ENCODE results near the gene NR0B1. TPM values are rescaled to one million over a fixed set of nuclear protein-coding genes. Genes with fewer than 3 reads are reported as not detected.

The NR0B1 gene
- total RNA-seq, 1 donor from 2014 or later, result not detected

DNA sequence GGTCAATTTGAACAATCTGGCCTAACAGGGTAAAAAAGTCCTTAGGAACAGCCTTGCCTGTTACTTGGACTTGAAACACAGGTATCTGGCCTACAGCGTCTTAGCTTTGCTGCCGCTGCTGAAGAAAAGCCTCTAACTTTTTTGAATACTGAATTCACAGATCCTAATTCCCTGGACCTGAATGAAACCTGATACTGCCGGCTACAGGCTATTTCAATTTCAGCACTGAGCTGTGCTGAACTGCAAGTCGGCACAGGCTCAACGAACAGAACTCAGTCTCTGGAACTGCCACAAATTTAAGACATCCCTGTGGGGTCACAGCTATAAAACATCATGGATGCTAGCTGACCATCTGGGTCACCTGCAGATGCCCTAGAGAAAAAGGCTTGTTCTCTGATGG lies 7.2 kb downstream of the NR0B1 start:
- Mint-ChIP-seq H3K9me3 (no peaks in the 10 kb centered on the region), H3K4me1 (ENCODE audit: low read depth) (no peaks in the 10 kb centered on the region), H3K4me3 (no peak overlapping the region), H3K27me3 (ENCODE audit: insufficient read depth) (peaks cover 1% of the 10 kb centered on the region), H3K36me3 (ENCODE audit: low read depth) (no peaks in the 10 kb centered on the region), H3K27ac (no peak overlapping the region)
- DNase-seq (ENCODE audit: low spot score), result no peak
- intact Hi-C loops (cut with micrococcal nuclease), result no loop called here

GRCh38 chrX:30301208-30301607 lies 8.0 kb downstream of the NR0B1 start:
- DNase-seq (ENCODE audit: low spot score), result no peak
- H3K4me1 Mint-ChIP-seq (ENCODE audit: low read depth), result no peaks in the 10 kb centered on the region
- no peaks in the 10 kb centered on the region for H3K27me3 Mint-ChIP-seq (ENCODE audit: insufficient read depth)
- intact Hi-C loops (cut with micrococcal nuclease), result no loop called here
- no peaks in the 10 kb centered on the region for H3K9me3 Mint-ChIP-seq
- H3K36me3 Mint-ChIP-seq (ENCODE audit: low read depth), result no peaks in the 10 kb centered on the region
- no peak overlapping the region for H3K27ac Mint-ChIP-seq
- no peak overlapping the region for H3K4me3 Mint-ChIP-seq

- Mint-ChIP-seq H3K27me3 (ENCODE audit: insufficient read depth) (no peaks in the 10 kb centered on the region), H3K9me3 (no peaks in the 10 kb centered on the region), H3K27ac (no peak overlapping the region), H3K4me3 (no peak overlapping the region), H3K4me1 (ENCODE audit: low read depth) (no peaks in the 10 kb centered on the region), H3K36me3 (ENCODE audit: low read depth) (no peaks in the 10 kb centered on the region)
- intact Hi-C loops (cut with micrococcal nuclease), result no loop called here
- DNase-seq (ENCODE audit: low spot score), result no peak
Observed at GRCh38 chrX:30296408-30297254, 12.6 kb downstream of the NR0B1 start.

GRCh38 chrX:30283456-30284200 lies 25.6 kb downstream of the NR0B1 start:
- Mint-ChIP-seq H3K27me3 (ENCODE audit: insufficient read depth) (no peaks in the 10 kb centered on the region), H3K4me3 (no peak overlapping the region), H3K4me1 (ENCODE audit: low read depth) (no peaks in the 10 kb centered on the region), H3K27ac (no peak overlapping the region), H3K36me3 (ENCODE audit: low read depth) (no peaks in the 10 kb centered on the region), H3K9me3 (no peaks in the 10 kb centered on the region)
- intact Hi-C loops (cut with micrococcal nuclease), result no loop called here
- no peak for DNase-seq (ENCODE audit: low spot score)

- intact Hi-C loops (cut with micrococcal nuclease), result no loop called here
- no peak overlapping the region for H3K27ac Mint-ChIP-seq
- H3K4me1 Mint-ChIP-seq (ENCODE audit: low read depth), result no peaks in the 10 kb centered on the region
- no peaks in the 10 kb centered on the region for H3K27me3 Mint-ChIP-seq (ENCODE audit: insufficient read depth)
- DNase-seq (ENCODE audit: low spot score), result no peak
- H3K4me3 Mint-ChIP-seq, result no peak overlapping the region
- H3K9me3 Mint-ChIP-seq, result no peaks in the 10 kb centered on the region
- no peaks in the 10 kb centered on the region for H3K36me3 Mint-ChIP-seq (ENCODE audit: low read depth)
Observed at GRCh38 chrX:30282527-30282926, 26.7 kb downstream of the NR0B1 start.

DNA sequence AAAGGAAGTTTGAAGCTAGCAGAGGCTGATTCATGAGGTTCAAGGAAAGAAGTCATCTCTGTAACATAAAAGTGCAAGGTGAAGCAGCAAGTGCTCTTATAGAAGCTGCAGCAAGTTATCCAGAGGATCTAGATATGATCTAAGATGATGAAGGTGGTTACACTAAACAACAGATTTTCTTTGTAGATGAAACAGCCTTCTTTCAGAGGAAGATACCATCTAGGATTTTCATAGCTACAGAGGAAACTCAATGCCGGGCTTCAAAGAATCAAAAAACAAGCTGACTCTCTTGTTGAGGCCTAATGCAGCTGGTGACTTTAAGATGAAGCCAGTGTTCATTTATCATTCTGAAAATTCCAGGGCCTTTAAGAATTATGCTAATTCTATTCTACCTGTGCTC lies 28.8 kb downstream of the NR0B1 start:
- DNase-seq (ENCODE audit: low spot score), result no peak
- Mint-ChIP-seq H3K27me3 (ENCODE audit: insufficient read depth) (peaks cover 2% of the 10 kb centered on the region), H3K27ac (no peak overlapping the region), H3K4me1 (ENCODE audit: low read depth) (no peaks in the 10 kb centered on the region), H3K36me3 (ENCODE audit: low read depth) (no peaks in the 10 kb centered on the region), H3K4me3 (no peak overlapping the region), H3K9me3 (no peaks in the 10 kb centered on the region)
- intact Hi-C loops (cut with micrococcal nuclease), result no loop called here

GRCh38 chrX:30278365-30278764 lies 30.8 kb downstream of the NR0B1 start:
- Mint-ChIP-seq H3K4me1 (ENCODE audit: low read depth) (no peaks in the 10 kb centered on the region), H3K36me3 (ENCODE audit: low read depth) (no peaks in the 10 kb centered on the region), H3K27me3 (ENCODE audit: insufficient read depth) (peaks cover 5% of the 10 kb centered on the region), H3K27ac (no peak overlapping the region), H3K9me3 (no peaks in the 10 kb centered on the region), H3K4me3 (no peak overlapping the region)
- intact Hi-C loops (cut with micrococcal nuclease), result loop anchor here (10.0 kb wide), 1 partner anchor 226 kb away; no protein-coding TSS in a partner anchor
- no peak for DNase-seq (ENCODE audit: low spot score)

GRCh38 chrX:30275498-30275897 lies 33.7 kb downstream of the NR0B1 start:
- Mint-ChIP-seq H3K27me3 (ENCODE audit: insufficient read depth) (peaks cover 5% of the 10 kb centered on the region), H3K4me3 (no peak overlapping the region), H3K27ac (no peak overlapping the region), H3K9me3 (no peaks in the 10 kb centered on the region), H3K4me1 (ENCODE audit: low read depth) (no peaks in the 10 kb centered on the region), H3K36me3 (ENCODE audit: low read depth) (no peaks in the 10 kb centered on the region)
- intact Hi-C loops (cut with micrococcal nuclease), result loop anchor here (10.0 kb wide), 1 partner anchor 229 kb away; no protein-coding TSS in a partner anchor
- DNase-seq (ENCODE audit: low spot score), result no peak

GRCh38 chrX:30270639-30271038 lies 38.6 kb downstream of the NR0B1 start:
- H3K4me3 Mint-ChIP-seq, result no peak overlapping the region
- no peak overlapping the region for H3K27ac Mint-ChIP-seq
- no peak for DNase-seq (ENCODE audit: low spot score)
- intact Hi-C loops (cut with micrococcal nuclease), result loop anchor here (10.0 kb wide), 1 partner anchor 234 kb away; no protein-coding TSS in a partner anchor
- H3K4me1 Mint-ChIP-seq (ENCODE audit: low read depth), result no peaks in the 10 kb centered on the region
- no peaks in the 10 kb centered on the region for H3K36me3 Mint-ChIP-seq (ENCODE audit: low read depth)
- H3K9me3 Mint-ChIP-seq, result no peaks in the 10 kb centered on the region
- H3K27me3 Mint-ChIP-seq (ENCODE audit: insufficient read depth), result peaks cover 7% of the 10 kb centered on the region

GRCh38 chrX:30262763-30263162 lies 46.4 kb downstream of the NR0B1 start:
- no peak overlapping the region for H3K27ac Mint-ChIP-seq

GRCh38 chrX:30261012-30261411 lies 48.2 kb downstream of the NR0B1 start:
- Mint-ChIP-seq H3K4me3 (no peak overlapping the region), H3K36me3 (ENCODE audit: low read depth) (no peaks in the 10 kb centered on the region), H3K27ac (no peak overlapping the region), H3K4me1 (ENCODE audit: low read depth) (no peaks in the 10 kb centered on the region), H3K9me3 (no peaks in the 10 kb centered on the region), H3K27me3 (ENCODE audit: insufficient read depth) (peaks cover 1% of the 10 kb centered on the region)
- intact Hi-C loops (cut with micrococcal nuclease), result no loop called here
- no peak for DNase-seq (ENCODE audit: low spot score)

More at GRCh38 chrX:30262763-30263162, 46.4 kb downstream of the NR0B1 start:
- Mint-ChIP-seq H3K36me3 (ENCODE audit: low read depth) (no peaks in the 10 kb centered on the region), H3K27me3 (ENCODE audit: insufficient read depth) (peaks cover 3% of the 10 kb centered on the region), H3K4me1 (ENCODE audit: low read depth) (no peaks in the 10 kb centered on the region), H3K4me3 (no peak overlapping the region), H3K9me3 (no peaks in the 10 kb centered on the region)
- intact Hi-C loops (cut with micrococcal nuclease), result no loop called here
- DNase-seq (ENCODE audit: low spot score), result no peak

GRCh38 chrX:30259927-30260326 lies 49.3 kb downstream of the NR0B1 start:
- intact Hi-C loops (cut with micrococcal nuclease), result no loop called here
- no peaks in the 10 kb centered on the region for H3K27me3 Mint-ChIP-seq (ENCODE audit: insufficient read depth)
- no peaks in the 10 kb centered on the region for H3K36me3 Mint-ChIP-seq (ENCODE audit: low read depth)
- no peaks in the 10 kb centered on the region for H3K9me3 Mint-ChIP-seq
- no peak overlapping the region for H3K27ac Mint-ChIP-seq
- no peak overlapping the region for H3K4me3 Mint-ChIP-seq
- no peaks in the 10 kb centered on the region for H3K4me1 Mint-ChIP-seq (ENCODE audit: low read depth)
- no peak for DNase-seq (ENCODE audit: low spot score)

All from activated T-helper 1 cell treated with anti-CD3 and anti-CD28 coated beads, Interleukin-12 subunit alpha, Interleukin-12 subunit beta, Interleukin-2, Interleukin-4 antibody, amounts not matched to agents 30 ng/mL and 10 ng/mL and 1 ng/mL, durations not matched to agents 14 hours and 24 hours and 36 hours (primary cell).